K562 (cell line): Measurements from ENCODE around the gene ABCD3.

Experiments
- ARHGAP35 ChIP-seq: fragments of 450-650 bp; IDR thresholded peaks from 2 replicates; pipeline ENCODE4 v1.6.1; 2018; ENCODE audit not compliant: partially characterized antibody
- RFX5 ChIP-seq: IDR thresholded peaks from 2 replicates; pipeline ENCODE4 v1.6.1; 2011; ENCODE audit warnings: low read depth, mild to moderate bottlenecking, improper control_type of control experiment, low read length
- ZFPM2 ChIP-seq: fragments of 250-450 bp; sonication (Bioruptor Pico); IDR thresholded peaks from 2 replicates; pipeline ENCODE4 v1.5.1; 2022; ENCODE audit warnings: mild to moderate bottlenecking
- TF ChIP-seq, protein P1 (sequence below): fragments of 450-650 bp; conservative IDR thresholded peaks from 2 replicates; pipeline ENCODE4 v1.6.1; 2016; ENCODE audit warnings: missing genetic modification characterization, low read depth, mild to moderate bottlenecking, control low read depth, missing compliant biosample characterization

DNA sequence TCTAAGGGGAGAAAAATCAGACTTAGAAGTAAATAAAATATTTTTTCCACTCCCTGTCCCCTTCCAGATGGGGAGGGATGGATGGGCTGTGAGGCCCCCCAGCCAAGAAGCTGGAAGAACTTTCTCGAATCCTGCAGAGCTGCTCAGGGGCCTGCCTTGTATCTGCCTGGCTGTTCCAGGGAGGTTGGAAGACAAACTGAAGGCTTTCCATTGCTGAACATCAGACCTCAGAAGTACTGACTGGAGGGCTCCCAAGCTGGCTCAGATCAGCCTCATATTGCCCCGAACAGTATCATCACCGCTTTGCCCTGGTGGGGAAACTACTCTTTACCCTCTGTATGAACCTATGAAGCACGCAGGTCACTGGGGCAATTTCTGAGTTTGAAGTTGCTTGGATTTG is 135.7 kb downstream of the ABCD3 start:
- no peak for TF ChIP-seq ARHGAP35
- TF ChIP-seq ZFPM2: no peak
- TF ChIP-seq, protein P1, sequence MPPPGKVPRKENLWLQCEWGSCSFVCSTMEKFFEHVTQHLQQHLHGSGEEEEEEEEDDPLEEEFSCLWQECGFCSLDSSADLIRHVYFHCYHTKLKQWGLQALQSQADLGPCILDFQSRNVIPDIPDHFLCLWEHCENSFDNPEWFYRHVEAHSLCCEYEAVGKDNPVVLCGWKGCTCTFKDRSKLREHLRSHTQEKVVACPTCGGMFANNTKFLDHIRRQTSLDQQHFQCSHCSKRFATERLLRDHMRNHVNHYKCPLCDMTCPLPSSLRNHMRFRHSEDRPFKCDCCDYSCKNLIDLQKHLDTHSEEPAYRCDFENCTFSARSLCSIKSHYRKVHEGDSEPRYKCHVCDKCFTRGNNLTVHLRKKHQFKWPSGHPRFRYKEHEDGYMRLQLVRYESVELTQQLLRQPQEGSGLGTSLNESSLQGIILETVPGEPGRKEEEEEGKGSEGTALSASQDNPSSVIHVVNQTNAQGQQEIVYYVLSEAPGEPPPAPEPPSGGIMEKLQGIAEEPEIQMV: no peak
- no peak for TF ChIP-seq RFX5
